Activated T-helper 9 cell treated with anti-CD3 and anti-CD28 coated beads, Interleukin-2, amount 50 U/mL, for 16 hours (primary cell): ENCODE results near the gene CRB3.
"Not testable (repeated sequence)": the region's sequence is repeated elsewhere in the genome, so short reads cannot be mapped to it uniquely, and the experiment has no call there.

ENCODE experiments used
- DNase-seq: peaks from one replicate; pipeline ENCODE4 v3.0.0-alpha.2; 2020; ENCODE audit warnings: low read depth

CRB3 gene

GRCh38 chr19:6491802-6492592 is 27.9 kb downstream of the CRB3 start:
- DNase-seq = no peak

DNA sequence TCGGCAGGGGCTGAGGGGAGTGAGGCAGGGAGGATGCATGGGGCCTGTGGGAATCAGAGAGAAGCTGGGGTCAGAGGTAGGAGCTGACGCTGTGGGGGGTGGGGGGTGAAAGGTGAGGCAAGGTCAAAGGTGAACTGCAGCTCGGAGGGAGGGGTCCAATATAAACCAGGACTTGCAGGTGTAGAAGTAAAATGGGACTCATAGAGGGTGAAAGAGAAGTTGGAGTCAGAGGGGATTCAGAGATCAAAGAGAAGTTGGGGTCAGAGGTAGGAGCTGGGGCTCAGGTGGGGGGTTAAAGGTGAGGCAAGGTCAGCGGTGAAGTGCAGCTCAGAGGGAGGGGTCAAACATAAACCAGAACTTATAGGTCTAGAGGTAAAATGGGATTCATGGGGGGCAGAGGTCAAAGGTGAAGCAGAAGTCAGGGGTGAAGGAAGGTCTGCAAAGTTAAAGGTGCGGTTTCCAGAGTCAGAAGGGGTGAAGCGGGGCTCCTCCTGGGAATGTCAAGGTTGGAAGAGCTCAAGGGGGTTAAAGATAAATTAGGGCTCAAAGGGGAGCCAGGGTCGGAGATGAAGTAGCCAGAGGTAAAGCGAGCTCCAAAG is 30.5 kb downstream of the CRB3 start:
- no peak for DNase-seq

DNA sequence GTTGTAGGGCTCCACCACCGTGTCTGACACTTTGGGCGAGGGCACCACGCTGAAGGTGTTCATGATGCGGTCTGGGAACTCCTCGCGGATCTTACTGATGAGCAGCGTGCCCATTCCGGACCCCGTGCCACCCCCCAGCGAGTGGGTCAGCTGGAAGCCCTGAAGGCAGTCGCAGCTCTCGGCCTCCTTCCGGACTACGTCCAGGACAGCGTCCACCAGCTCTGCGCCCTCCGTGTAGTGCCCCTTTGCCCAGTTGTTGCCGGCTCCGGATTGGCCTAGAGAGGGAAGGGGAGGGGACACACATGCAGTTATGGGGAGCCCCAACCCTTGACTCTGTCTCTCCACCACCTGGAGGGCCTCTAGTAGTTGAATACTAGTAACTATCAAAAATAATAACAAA is 31.9 kb downstream of the CRB3 start:
- no peak for DNase-seq

DNA sequence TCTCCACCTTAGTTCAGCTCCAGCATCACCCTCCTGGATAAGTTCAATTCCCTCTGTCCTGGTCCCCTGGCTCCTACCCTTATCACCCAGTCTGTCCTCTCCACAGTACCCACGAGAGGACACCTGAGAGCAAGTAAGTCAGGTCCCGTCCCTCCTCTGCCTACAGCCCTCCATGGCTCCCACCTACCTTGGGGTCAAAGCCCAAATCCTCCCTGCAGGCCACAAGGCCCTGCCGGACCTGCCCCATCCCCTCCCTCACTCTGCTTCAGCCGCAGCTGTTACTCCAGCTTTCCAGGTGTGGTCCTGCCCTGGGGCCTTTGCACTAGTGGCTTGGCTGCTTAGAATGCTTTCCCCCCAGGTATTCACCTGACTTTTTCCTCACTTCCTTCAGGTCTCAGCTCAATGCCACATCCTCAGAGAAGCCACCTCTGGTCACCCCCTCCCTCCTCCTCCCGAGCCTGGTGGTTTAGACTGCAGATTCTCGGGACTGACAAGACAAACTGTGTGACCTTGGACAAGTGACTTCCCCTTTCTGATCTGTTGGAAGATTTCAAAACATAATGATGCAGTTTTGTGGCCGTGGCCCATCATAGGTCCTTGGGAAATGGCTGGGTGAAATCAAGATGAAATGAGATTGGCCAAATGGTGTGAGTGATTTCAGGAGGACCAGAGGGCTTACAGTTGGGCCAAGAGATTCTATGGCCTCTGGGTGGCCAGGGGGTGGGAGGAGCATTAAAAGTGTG is 34.4 kb downstream of the CRB3 start:
- DNase-seq = no peak

GRCh38 chr19:6499052-6499790 is 35.1 kb downstream of the CRB3 start:
- DNase-seq = no peak

- DNase-seq = no peak
These were observed 37.0 kb downstream of the CRB3 start for GRCh38 chr19:6500837-6501739.

DNA sequence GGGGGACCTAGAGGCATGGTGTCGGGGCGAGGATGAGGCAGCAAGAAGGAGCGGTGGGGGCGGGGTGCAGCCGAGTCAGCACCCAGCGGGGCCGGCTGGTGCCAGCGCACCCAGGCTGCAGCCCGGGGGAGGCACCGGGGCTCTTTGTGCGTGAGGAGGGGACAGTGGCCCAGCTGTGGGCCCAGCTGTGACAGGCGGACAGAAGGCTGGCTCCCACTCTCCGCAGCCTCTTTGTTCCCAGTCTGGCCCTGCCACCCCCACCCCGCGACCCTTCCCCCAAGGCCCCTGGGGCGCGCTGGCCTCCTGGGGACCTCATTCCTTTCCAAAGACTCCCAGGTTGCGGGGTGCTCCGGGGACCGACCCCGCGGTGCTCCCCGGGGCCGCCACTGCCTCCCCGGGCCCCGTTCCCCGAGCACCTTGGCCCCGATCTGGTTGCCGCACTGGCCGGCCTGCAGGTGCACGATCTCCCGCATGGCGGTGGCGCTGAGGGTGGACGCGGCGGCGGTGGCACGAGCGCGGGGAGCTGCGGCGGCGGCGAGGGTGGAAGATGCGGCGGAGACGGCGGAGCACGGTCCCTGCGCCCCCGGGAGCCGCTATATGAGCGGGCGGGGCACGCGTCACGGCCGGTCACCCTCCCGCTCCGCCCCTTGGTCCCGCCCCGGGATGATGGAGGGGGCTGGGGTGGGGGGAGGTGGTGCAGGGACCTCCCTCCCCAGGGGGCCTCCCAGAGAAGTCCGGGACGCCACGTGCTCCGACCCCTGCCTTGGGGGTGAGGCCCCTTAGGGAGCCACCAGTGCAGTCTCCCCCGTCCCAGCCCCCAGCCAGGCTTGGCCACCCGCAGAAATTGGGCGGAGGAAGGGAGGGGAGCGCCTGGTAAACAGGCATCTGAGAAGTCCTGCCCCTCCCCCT is 37.9 kb downstream of the CRB3 start, which contains the start of gene TUBB4A:
Gene TUBB4A (minus strand): TSS at position 570 of the 909 bp plus-strand sequence. CDS start 97 bp downstream, at position 473.
- DNase-seq = no peak

DNA sequence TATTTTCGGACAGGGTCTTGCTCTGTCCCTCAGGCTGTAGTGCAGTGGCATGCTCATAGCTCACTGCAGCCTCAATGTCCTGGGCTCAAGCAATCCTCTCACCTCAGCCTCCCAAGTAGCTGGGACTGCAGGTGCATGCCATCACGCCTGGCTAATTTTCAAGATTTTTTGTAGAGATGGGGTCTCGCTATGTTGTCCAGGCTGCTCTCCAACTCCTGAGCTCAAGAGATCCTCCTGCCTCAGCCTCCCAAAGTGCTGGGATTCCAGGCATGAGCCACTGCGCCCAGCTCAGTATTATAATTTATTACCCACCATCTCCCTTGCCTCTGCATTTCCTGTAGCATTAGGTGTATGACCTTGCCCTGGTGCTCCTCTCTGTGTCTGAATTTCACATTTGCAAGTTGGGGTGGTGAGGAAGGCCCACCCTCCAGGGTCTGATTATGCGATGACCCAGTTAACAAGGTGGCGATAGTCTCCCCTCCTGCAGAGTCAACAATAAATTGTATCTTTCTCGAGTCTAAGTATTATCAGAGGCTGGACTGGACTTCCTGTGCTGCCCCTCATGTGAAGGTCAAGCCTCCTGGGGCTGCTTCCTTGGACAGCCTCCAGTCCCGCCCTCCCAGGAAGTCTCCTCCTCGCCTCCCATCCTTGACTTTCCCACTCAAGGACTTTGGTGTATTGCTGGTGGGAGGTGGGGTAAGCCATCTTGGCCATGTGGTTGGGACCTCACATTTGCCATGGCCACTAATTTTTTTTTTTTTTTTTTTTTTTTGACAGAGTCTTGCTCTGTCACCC is 39.5 kb downstream of the CRB3 start:
- DNase-seq = no peak

GRCh38 chr19:6508028-6508771 is 44.1 kb downstream of the CRB3 start:
- not testable (repeated sequence) for DNase-seq

- DNase-seq = no peak
These were observed 45.3 kb downstream of the CRB3 start for GRCh38 chr19:6509118-6509971.

- no peak for DNase-seq
These were observed 46.5 kb downstream of the CRB3 start for GRCh38 chr19:6510618-6511017.

GRCh38 chr19:6514089-6514488 is 50.0 kb downstream of the CRB3 start:
- DNase-seq = no peak

DNA sequence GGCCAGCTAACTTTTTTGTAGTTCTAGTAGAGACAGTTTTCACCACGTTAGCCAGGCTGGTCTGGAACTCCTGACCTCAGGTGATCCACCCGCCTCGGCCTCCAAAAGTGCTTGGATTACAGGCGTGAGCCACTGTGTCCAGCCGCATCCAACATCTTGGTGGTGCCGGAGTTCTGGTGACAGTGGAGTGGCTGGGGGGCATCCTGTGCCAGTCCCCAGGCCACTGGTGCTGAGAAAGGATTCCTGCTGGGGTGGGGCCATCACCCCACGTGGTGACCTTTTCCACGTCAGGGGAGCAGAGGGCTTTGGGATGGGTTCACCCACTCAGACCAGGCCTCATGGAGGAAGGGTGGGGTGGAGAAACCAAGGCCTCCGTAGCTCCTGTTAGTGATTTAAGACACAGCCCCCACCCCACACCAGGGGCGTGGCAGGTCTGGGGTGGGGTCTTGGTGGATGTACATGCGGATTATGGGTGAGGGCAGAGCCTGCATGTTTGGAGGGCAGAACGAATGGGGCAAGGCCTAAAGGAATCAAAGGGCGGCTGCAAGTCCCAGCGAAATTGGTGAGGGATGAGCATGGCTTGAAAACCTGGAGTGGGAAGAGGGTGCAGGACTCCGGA is 51.0 kb downstream of the CRB3 start:
- DNase-seq = no peak

DNA sequence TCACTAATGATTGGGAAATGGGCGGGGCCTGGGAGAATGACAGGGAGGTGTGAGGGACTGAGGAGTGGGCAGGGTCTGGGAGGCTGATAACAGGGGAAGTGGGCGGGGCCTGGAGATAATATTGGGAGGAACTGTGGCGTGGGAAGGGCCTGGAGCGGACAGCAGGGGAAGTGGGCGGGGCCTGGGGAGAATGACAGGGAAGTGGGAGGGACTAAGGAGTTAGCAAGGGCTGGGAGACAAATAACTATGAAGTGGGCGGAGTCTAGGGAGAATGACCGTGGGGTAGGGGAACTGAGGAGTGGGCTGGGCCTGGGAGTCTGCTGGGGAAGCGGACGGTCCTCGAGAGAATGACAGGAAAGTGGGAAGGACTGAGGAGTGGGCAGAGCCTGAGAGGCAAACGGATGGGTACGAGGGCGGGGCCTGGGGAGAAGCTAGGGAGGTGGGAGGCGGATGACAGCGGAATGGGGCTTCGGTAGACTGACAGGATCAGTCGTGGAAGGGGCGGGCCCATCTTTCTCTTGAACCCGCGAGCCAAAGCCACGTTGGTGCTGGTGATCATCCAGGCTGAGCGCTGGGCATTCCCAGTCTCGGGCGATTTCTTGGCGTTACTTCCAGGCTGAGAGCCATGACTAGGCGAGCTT is 52.1 kb downstream of the CRB3 start:
- DNase-seq = peak; percentile 33
